AG04450 (cell line): ENCODE results near the gene MSI1. TPM values are rescaled to one million over a fixed set of nuclear protein-coding genes. Genes with fewer than 3 reads are reported as not detected.
"Not testable (repeated sequence)": the region's sequence is repeated elsewhere in the genome, so short reads cannot be mapped to it uniquely, and the experiment has no call there.

Experiments used
- CTCF ChIA-PET: fragments of 300-600, 350-600 bp; formaldehyde crosslinking; extraction: SDS; loops from one replicate; lab custom pipeline; 2022; ENCODE audit warnings: antibody characterized with exemption, inconsistent platforms; lab: Charles Lee
- POLR2A ChIA-PET: fragments of 350-600 bp; formaldehyde crosslinking; extraction: SDS; loops from one replicate; lab custom pipeline; 2021; ENCODE audit warnings: antibody characterized with exemption, inconsistent platforms; lab: Yijun Ruan, JAX
- DNase-seq: peaks from one replicate; pipeline ENCODE4 v3.0.0-alpha.2; 2011; ENCODE audit warnings: low read depth, low spot score
- H3K27ac ChIP-seq: one replicate; pipeline ENCODE4 v1.5.1; 2012; ENCODE audit warnings: low read depth, low read length, control low read depth
- H3K27me3 ChIP-seq: one replicate; pipeline ENCODE4 v1.6.0; 2012; ENCODE audit warnings: low read length; ENCODE audit not compliant: control insufficient read depth, insufficient read depth
- H3K4me3 ChIP-seq: 2 replicates; pipeline ENCODE4 v1.5.1; 2011; ENCODE audit warnings: mild to moderate bottlenecking, low read depth, low read length, control low read depth
- H3K9me3 ChIP-seq: 2 replicates; pipeline ENCODE4 v1.5.1; 2012; ENCODE audit warnings: low read length; ENCODE audit not compliant: control insufficient read depth, insufficient read depth
- CTCF ChIP-seq: IDR thresholded peaks from 2 replicates; pipeline ENCODE4 v1.5.1; 2011; ENCODE audit warnings: low read depth, low read length, control low read depth, inconsistent platforms
- polyA plus RNA-seq: library from polyadenylated mRNA; depleted of rRNA; stranded (reverse); fragments of >200 nt; gene quantifications from 2 replicates; pipeline ENCODE4 v1.2.3, GENCODE V29; 2011

The MSI1 gene
- polyA plus RNA-seq, 1 experiment = not detected

- Histone ChIP-seq H3K9me3 (peaks cover 4% of the 10 kb centered on the region), H3K27me3 (peaks cover 19% of the 10 kb centered on the region), H3K4me3 (no peak overlapping the region), H3K27ac (no peak overlapping the region)
- DNase-seq = no peak
- CTCF ChIA-PET = no interaction called here
- POLR2A ChIA-PET = no interaction called here
- no peak for TF ChIP-seq CTCF
Observed at GRCh38 chr12:120342175-120343038, 26.6 kb downstream of the MSI1 start.

- TF ChIP-seq CTCF = no peak
- no peak overlapping the region for H3K27ac ChIP-seq
- DNase-seq = no peak
- ChIA-PET CTCF (interaction anchor here (1.4 to 1.5 kb wide), 2 partner anchors 91 to 92 kb away, joined by 3 read pairs; no protein-coding TSS in a partner anchor), POLR2A (no interaction called here)
- peaks cover 14% of the 10 kb centered on the region for H3K27me3 ChIP-seq
- H3K4me3 ChIP-seq = no peak overlapping the region
- peaks cover 11% of the 10 kb centered on the region for H3K9me3 ChIP-seq
Observed at GRCh38 chr12:120339256-120339655, 29.7 kb downstream of the MSI1 start.

- Histone ChIP-seq H3K9me3 (peaks cover 11% of the 10 kb centered on the region), H3K27me3 (peaks cover 17% of the 10 kb centered on the region), H3K27ac (no peak overlapping the region), H3K4me3 (no peak overlapping the region)
- TF ChIP-seq CTCF = no peak
- ChIA-PET POLR2A (no interaction called here), CTCF (no interaction called here)
- no peak for DNase-seq
Observed at GRCh38 chr12:120337730-120338129, 31.2 kb downstream of the MSI1 start.

- H3K27me3 ChIP-seq = peaks cover 19% of the 10 kb centered on the region
- peaks cover 11% of the 10 kb centered on the region for H3K9me3 ChIP-seq
- CTCF ChIA-PET = interaction anchor here (1.3 to 1.6 kb wide), 3 partner anchors 10 to 95 kb away, joined by 3 to 9 read pairs (median 3); no protein-coding TSS in a partner anchor
- DNase-seq, H3K4me3 ChIP-seq, H3K27ac ChIP-seq, POLR2A ChIA-PET: not testable (repeated sequence)
Observed at GRCh38 chr12:120336392-120336791, 32.6 kb downstream of the MSI1 start.

GRCh38 chr12:120335447-120335846 lies 33.5 kb downstream of the MSI1 start:
- DNase-seq, POLR2A ChIA-PET, H3K27ac ChIP-seq, H3K4me3 ChIP-seq: not testable (repeated sequence)
- H3K27me3 ChIP-seq = peaks cover 21% of the 10 kb centered on the region
- peak; percentile 66 for TF ChIP-seq CTCF
- peaks cover 11% of the 10 kb centered on the region for H3K9me3 ChIP-seq
- CTCF ChIA-PET = interaction anchor here (0.5 to 1.6 kb wide), 5 partner anchors 9 to 745 kb away, joined by 3 to 9 read pairs (median 6); no protein-coding TSS in a partner anchor
